Tibial nerve (tissue), 3 donors: ENCODE results near the gene TMEM26.

Experiments used
- POLR2A ChIP-seq, 2 donors: fragments of 450-650 bp; IDR thresholded peaks; one replicate each; pipeline ENCODE4 v1.6.1; 2017; ENCODE audit warnings: antibody characterized with exemption in 2 of 2, mild to moderate bottlenecking in 2 of 2, moderate library complexity in 2 of 2
- TF ChIP-seq, protein P1 (sequence below), 5 experiments: fragments of 200-600 bp in 3 of 5; fragments of 450-650 bp in 2 of 5; sonication (generic) in 3 of 5; IDR thresholded peaks; one replicate each; pipeline ENCODE4 v1.5.1; 2016 to 2019; ENCODE audit warnings: antibody characterized with exemption in 5 of 5, mild to moderate bottlenecking in 3 of 5, moderate library complexity in 2 of 5

DNA sequence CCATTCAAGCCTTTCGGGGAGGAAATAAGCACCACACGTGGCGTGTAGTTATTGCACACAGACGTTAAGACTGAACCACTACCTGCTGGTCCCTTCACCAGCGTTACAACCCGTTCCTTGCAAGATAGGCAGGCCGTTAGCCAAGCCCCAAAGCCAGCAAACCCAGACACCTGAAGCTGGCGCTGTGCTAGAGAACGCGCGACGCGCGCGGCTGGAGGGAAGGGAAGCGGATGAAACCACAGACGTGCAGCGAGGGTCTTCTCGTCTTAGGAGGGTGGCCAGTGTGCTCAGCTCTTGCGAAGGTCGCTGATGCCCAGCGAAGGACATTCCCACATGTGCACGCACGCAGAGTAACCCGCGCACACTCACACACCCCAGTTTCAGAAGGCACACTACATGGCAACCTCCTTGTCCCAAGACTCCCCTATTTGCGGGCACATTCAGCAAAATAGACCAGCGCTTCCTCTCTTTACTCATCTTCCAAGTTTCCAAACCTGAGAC is 980 bp downstream of the TMEM26 start:
- TF ChIP-seq POLR2A (IDR thresholded peaks at IDR 0.05), result no peak
- TF ChIP-seq, protein P1, sequence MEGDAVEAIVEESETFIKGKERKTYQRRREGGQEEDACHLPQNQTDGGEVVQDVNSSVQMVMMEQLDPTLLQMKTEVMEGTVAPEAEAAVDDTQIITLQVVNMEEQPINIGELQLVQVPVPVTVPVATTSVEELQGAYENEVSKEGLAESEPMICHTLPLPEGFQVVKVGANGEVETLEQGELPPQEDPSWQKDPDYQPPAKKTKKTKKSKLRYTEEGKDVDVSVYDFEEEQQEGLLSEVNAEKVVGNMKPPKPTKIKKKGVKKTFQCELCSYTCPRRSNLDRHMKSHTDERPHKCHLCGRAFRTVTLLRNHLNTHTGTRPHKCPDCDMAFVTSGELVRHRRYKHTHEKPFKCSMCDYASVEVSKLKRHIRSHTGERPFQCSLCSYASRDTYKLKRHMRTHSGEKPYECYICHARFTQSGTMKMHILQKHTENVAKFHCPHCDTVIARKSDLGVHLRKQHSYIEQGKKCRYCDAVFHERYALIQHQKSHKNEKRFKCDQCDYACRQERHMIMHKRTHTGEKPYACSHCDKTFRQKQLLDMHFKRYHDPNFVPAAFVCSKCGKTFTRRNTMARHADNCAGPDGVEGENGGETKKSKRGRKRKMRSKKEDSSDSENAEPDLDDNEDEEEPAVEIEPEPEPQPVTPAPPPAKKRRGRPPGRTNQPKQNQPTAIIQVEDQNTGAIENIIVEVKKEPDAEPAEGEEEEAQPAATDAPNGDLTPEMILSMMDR (IDR thresholded peaks at IDR 0.05), result no peak
